Motor neuron (in vitro differentiated cells): ENCODE measurements around the gene XPR1. TPM values are rescaled to one million over a fixed set of nuclear protein-coding genes. Genes with fewer than 3 reads are reported as not detected.

Source experiments
- ATAC-seq, 8 experiments: fragments of 200-7000 bp; cut with Tn5 transposase; replicated peaks in 6 of 8; 2 replicates each; pipeline ENCODE4 v1.8.0; 2021; ENCODE audit warnings: mild to moderate bottlenecking in 8 of 8, moderate library complexity in 8 of 8
- H3K27ac ChIP-seq, 2 donors: fragments of 250-450 bp; sonication (Bioruptor Pico); 2 replicates each; pipeline ENCODE4 v1.9.0; 2021; ENCODE audit warnings: antibody characterized with exemption in 2 of 2, mild to moderate bottlenecking in 2 of 2, moderate library complexity in 1 of 2
- H3K4me1 ChIP-seq, 2 donors: fragments of 250-450 bp; sonication (Bioruptor Pico); replicated peaks in 1 of 2; 2 replicates each; pipeline ENCODE4 v1.6.1; 2021; ENCODE audit warnings: antibody characterized with exemption in 2 of 2, mild to moderate bottlenecking in 2 of 2, moderate library complexity in 1 of 2
- H3K4me3 ChIP-seq, 5 donors: fragments of 250-450 bp; sonication (Bioruptor Pico); 2 replicates each; pipeline ENCODE4 v1.9.0; 2021; ENCODE audit warnings: antibody characterized with exemption in 5 of 5, mild to moderate bottlenecking in 5 of 5, moderate library complexity in 4 of 5
- WGBS, 10 experiments: fragments of 450-650 bp; shearing (Covaris generic); methylation state at CpG; one replicate each; pipeline ENCODE4 v1.0.0; 2022; 5-methylcytosine and 5-hydroxymethylcytosine counted together
- in situ Hi-C, 9 experiments: fragments of 400-800 bp; cut with MboI; loops; one replicate each; pipeline ENCODE4 v1.15.0; 2021; ENCODE audit warnings: low sequenced_read_pairs in 9 of 9, low pct_unique_long_range_greater_than_20kb in 2 of 9; ENCODE audit not compliant: unreplicated experiment in 9 of 9
- total RNA-seq, 8 experiments: library from RNA; unstranded; fragments of 300-600 nt; gene quantifications; 2 replicates each; pipeline versions ENCODE4 v1.2.3 to v1.2.4, GENCODE V29; 2022

XPR1 gene
- 100 to 1,000 TPM in 5 of 8 experiments, 10 to 100 TPM in 3; 24.0 to 162 (median 139) TPM for total RNA-seq

DNA sequence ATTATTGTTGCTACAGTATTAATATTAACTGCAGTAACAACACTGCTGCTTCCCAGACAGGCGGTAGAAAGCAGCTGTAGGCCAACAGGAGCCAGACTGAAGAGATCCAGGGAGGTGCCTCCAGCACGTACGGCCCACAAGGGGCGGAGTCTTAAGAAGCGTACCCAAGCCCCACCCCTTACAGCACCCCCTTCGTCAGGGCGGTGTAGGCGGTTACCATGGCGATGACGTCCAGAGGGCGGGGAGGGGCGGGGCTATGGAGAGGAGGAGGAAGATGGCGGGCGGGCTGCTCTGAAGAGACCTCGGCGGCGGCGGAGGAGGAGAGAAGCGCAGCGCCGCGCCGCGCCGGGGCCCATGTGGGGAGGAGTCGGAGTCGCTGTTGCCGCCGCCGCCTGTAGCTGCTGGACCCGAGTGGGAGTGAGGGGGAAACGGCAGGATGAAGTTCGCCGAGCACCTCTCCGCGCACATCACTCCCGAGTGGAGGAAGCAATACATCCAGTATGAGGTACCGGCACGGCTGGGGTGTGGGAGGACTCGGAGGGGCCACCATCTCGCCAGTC lies at the start of gene XPR1:
Gene XPR1, plus strand, starts transcription at position 257 of the 560 bp plus-strand sequence. Its CDS starts 180 bp downstream, at position 437.
- 0 to 13% (median 0%) methylated on average over 1 to 13 of the region's 41 CpGs; no CpG with 5 or more reads in 3 of the 10 experiments for WGBS, 10 experiments
- in situ Hi-C loops, result loop anchor here in 1 of 9 experiments (25.0 kb wide), 1 partner anchor 230 kb away; no protein-coding TSS in a partner anchor

DNA sequence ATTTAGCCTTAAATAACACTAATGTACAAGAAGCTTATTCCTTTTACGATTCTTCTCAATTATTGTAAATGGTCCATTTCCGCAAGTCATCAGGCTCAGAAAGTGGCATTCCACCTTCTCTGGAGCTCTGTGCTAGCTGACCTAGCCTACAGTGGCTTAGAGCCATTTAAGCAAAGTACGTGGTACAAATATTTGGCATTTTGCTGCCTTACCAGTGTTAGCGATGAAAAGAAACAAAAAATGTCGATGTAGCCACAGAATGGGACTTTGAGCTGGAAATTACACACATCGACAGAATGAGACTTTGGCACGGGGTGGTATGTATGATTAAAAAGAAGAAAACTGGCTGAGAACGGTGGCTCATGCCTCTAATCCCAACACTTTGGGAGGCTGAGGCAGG lies 47.0 kb upstream of the XPR1 start:
- in situ Hi-C loops, result no loop called here
- Histone ChIP-seq H3K4me3 (no peak overlapping the region), H3K27ac (no peak overlapping the region), H3K4me1 (peaks cover 15 to 18% of the 10 kb centered on the region in 2 donors)
- 43 to 100% (median 93%) methylated on average over 2 to 8 of the region's 8 CpGs for WGBS, 10 experiments
- no peak for ATAC-seq

More for the DNA sequence above, at the start of gene XPR1:
- H3K27ac ChIP-seq, result peak within 1 kb of the TSS; percentile 77 to 83
- peak within 1 kb of the TSS; percentile 64 to 89 (median 69) for H3K4me3 ChIP-seq
- peaks cover 5 to 20% of the 10 kb centered on the region in 2 donors for H3K4me1 ChIP-seq
- peak; percentile 93 to 98 (median 98) for ATAC-seq

DNA sequence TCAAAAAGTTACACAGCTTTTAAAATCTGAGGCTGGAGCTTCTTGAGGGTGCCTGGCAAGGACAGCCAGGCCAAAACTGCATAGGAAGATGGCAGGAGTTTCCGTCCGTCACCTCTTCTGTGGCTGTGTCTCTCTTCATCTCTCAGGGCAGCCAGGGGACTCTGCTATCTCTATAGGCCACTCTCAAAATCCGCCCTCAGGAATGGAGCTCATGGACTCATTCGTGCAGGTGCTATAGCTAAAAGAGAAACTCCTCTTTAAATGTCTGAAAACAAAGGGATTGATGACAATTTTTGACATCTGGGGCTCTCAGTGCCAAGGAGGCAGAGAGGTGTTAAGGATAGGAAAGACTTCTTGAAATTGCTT lies 45.8 kb upstream of the XPR1 start:
- in situ Hi-C loops, result no loop called here
- Histone ChIP-seq H3K4me1 (peaks cover 4 to 7% of the 10 kb centered on the region in 2 donors), H3K27ac (no peak overlapping the region), H3K4me3 (no peak overlapping the region)
- ATAC-seq, result no peak
- 0 to 97% (median 76%) methylated on average over 1 to 4 of the region's 4 CpGs; no CpG with 5 or more reads in 2 of the 10 experiments for WGBS, 10 experiments

DNA sequence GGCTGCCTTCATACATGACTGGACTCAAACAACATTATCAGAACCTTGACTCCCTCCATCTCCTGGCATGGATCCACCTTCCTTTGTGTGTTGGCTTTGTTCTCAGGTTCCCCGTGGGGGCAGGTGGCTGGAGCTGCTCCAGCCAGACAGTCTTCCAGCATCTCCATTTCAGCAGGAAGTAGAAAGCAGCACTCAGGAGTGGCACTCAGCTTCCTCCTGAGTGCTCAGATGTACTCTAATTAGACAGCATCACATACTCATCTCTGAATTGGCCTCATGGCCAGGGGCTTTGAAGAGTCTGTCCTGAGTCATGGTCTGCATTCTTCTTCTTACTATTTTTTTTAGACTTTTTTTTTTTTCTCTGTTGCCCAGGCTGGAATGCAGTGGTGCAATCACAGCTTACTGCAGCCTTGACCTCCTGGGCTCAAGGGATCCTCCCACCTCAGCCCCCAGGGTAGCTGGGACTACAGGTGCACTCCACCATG lies 45.1 kb upstream of the XPR1 start:
- no peak overlapping the region for H3K4me3 ChIP-seq
- peak in 5 of 8 experiments; percentile 87 to 99 (median 93) for ATAC-seq
- H3K27ac ChIP-seq, result no peak overlapping the region
- in situ Hi-C loops, result no loop called here
- peaks cover 0 to 2% of the 10 kb centered on the region in 2 donors for H3K4me1 ChIP-seq
- WGBS, 10 experiments, result 56 to 85% (median 60%) methylated on average over 1 of the region's 1 CpG; no CpG with 5 or more reads in 5 of the 10 experiments

DNA sequence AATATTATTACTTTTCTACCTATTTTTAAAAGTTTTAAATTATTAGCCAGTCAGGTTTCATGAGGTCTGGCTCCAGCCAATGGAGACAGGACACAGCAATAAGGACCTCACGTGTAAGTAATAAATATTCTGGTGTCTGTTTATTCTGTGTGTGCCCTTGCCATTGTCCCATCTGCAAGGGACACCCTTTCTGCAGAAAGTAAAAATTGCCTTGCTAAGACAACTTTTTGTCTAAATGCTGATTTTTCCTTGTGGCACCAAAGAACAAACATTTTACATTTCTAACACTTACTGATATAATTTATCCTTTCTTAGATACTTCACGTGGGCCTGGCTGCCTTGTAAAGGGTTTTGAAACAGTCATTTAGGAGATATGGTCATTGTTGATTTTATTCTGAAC lies 43.7 kb upstream of the XPR1 start:
- WGBS, 10 experiments, result 0 to 100% (median 74%) methylated on average over 1 to 2 of the region's 2 CpGs; no CpG with 5 or more reads in 1 of the 10 experiments
- peaks cover 5 to 8% of the 10 kb centered on the region in 2 donors for H3K4me1 ChIP-seq
- no peak overlapping the region for H3K27ac ChIP-seq
- in situ Hi-C loops, result no loop called here
- no peak overlapping the region for H3K4me3 ChIP-seq
- ATAC-seq, result no peak

DNA sequence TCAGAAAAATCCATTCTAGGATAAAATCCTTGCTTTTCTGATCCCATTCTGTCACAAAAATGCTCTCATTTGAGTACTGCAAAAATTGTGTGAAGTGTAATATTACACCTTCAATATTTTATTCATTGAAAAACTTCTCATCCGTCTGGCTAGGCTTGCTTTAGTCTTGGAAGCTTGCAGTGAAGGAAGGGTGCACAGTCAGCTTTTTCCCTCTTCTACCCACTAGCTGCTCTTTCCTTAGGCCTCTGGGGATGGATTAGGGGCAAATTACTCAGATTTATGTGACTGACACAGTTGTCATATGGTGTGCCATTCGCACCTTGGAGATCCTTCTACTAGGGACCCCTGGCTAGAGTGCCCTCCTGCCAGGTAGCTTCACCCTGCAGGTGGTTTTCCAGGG lies 40.9 kb upstream of the XPR1 start:
- Histone ChIP-seq H3K4me3 (no peak overlapping the region), H3K27ac (no peak overlapping the region), H3K4me1 (peaks cover 30 to 34% of the 10 kb centered on the region in 2 donors)
- in situ Hi-C loops, result no loop called here
- 20 to 100% (median 76%) methylated on average over 1 to 2 of the region's 2 CpGs; no CpG with 5 or more reads in 4 of the 10 experiments for WGBS, 10 experiments
- ATAC-seq, result no peak

DNA sequence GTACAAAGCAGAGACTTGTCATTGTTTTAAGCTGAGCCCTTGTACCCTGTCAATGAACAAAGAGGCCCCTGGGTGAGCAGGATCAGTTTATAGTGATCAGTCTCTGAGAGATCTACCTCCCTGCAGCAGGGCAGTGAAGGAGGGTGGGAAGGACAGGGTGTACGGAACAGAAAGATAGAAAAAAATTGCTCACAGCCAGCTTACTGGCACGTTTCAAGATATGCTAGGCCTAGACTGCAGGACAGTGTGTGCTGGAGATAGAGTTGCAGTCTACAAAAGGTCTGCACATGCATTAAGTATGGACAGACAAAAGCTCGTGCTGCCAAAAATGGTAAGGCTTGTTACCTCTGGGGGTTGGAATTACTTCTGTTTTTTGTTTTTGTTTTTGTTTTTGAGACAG lies 38.4 kb upstream of the XPR1 start:
- no peak overlapping the region for H3K4me3 ChIP-seq
- H3K4me1 ChIP-seq, result peaks cover 47 to 48% of the 10 kb centered on the region in 2 donors
- H3K27ac ChIP-seq, result peak overlapping the region; percentile 28 to 63
- in situ Hi-C loops, result no loop called here
- WGBS, 10 experiments, result 0 to 86% (median 76%) methylated on average over 1 to 3 of the region's 3 CpGs; no CpG with 5 or more reads in 1 of the 10 experiments
- ATAC-seq, result no peak

DNA sequence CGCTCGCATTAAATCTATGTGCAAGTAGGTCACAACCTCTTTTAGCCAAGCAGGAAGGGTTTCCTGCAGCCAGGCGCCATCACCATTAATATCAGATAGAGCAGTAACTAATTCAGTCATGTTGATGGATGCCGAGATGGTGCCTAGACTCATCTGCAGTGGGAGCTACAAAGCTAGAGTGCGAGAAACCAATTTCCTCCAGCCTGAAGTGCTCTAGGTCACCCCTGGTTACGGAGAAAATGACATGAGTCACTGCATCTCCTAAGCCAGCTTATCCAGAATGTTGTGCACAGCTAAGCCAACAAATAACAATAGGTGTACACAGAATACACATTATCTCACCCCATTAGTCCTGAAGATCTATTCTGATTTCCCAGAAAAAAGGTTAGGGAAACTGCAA lies 37.1 kb upstream of the XPR1 start:
- Histone ChIP-seq H3K4me1 (peaks cover 56 to 58% of the 10 kb centered on the region in 2 donors), H3K4me3 (no peak overlapping the region), H3K27ac (peak overlapping the region; percentile 64 to 83)
- WGBS, 10 experiments, result 0 to 94% (median 24%) methylated on average over 2 to 6 of the region's 6 CpGs; no CpG with 5 or more reads in 1 of the 10 experiments
- in situ Hi-C loops, result no loop called here
- peak in 5 of 8 experiments; percentile 94 to 97 (median 94) for ATAC-seq

DNA sequence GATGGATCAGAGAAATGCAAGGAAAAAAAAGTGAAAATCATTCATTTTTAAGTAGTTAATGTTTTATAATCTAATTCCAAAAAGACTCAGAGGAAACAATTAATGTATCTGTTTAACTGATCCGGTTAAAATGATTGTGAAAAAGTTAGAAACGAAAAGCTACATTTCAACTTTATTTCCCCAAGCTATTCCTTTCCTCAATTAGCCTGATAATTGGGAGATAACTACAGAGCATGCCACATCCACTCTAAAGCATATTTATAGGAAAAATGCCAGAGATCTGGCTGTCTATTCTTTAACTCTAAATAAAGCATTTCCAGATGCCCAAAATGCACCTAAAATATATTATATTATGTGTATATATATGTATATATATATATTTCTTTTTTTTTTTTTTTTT lies 35.9 kb upstream of the XPR1 start:
- Histone ChIP-seq H3K27ac (no peak overlapping the region), H3K4me1 (peaks cover 56 to 58% of the 10 kb centered on the region in 2 donors), H3K4me3 (no peak overlapping the region)
- in situ Hi-C loops, result no loop called here
- WGBS, 10 experiments, result 0 to 100% (median 72%) methylated on average over 1 to 2 of the region's 2 CpGs
- ATAC-seq, result no peak

DNA sequence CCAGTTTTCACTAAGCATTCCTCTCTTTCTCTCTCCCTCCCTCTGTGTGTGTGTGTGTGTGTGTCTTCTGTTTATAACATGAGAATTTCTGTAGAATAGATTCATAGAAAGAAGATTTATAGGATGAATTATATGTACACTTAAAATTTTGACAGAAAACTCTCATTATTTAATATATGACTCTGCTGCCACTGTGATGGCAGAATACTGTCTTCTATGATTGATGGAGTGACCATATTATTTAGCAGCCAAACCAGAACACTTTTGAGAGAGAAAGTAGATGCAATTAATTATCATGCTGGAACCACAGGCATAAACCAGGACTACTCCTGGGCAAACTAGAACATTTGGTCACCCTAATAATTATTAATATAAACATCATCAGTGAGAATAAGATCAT lies 34.3 kb upstream of the XPR1 start:
- no peak overlapping the region for H3K4me3 ChIP-seq
- ATAC-seq, result no peak
- in situ Hi-C loops, result no loop called here
- H3K27ac ChIP-seq, result peak overlapping the region in 1 of 2 donors; percentile 9
- peaks cover 56 to 58% of the 10 kb centered on the region in 2 donors for H3K4me1 ChIP-seq

DNA sequence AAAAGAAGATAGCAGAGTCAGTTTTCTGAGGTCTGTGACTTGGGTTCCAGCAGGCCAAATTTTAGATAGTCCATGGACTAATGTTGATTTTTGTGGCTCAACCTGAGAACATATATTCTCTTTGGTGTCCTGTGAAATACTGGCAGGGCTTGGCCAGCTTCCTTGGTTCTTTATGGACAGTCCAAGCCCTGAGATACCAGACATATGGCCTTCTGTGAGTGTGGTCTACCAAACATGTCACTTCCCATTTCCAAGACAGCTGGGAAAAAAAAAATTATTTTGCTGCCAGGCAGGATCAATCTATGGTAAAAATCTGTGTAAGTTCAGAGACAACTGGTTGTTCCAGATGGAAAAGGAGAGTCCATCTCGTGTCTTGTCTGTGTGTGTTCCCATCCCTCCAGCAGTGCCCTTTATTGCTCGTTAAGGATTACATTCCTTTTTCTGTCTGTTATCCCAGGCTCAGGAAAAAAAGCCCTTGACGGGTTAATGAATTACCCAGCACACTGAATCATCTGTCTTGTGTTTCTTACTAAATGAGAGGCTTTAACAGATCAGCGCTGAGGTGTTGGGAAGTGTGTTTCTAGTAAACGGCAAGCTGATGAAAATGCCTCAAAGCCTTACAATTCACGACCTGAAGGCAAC lies 33.4 kb upstream of the XPR1 start:
- in situ Hi-C loops, result no loop called here
- ATAC-seq, result peak in 5 of 8 experiments; percentile 16 to 61 (median 40)
- Histone ChIP-seq H3K4me3 (no peak overlapping the region), H3K4me1 (peaks cover 48 to 49% of the 10 kb centered on the region in 2 donors), H3K27ac (peak overlapping the region in 1 of 2 donors; percentile 48)
- WGBS, 10 experiments, result 0 to 33% (median 11%) methylated on average over 1 to 6 of the region's 6 CpGs; no CpG with 5 or more reads in 2 of the 10 experiments

DNA sequence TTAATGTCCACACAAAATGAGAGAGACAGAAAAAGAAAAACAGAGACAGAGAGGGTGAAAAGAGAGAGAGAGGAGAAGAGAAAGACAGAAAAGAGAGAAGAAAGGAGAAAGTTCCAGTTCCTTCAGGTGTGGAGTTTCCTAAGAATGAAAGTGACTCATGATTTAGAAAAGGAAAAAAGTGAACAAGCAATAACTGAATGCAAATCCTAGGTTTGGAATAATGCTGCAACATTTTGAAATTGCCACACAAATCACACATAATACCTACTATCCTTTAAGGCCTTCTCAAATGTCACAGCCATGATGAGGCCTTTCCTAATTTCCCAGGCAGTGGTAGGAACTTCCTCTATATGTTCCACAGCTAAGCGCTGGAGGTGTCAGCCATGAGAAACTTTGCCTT lies 31.5 kb upstream of the XPR1 start:
- WGBS, 10 experiments, result 100% methylated on average over 1 of the region's 1 CpG; no CpG with 5 or more reads in 6 of the 10 experiments
- in situ Hi-C loops, result no loop called here
- no peak for ATAC-seq
- Histone ChIP-seq H3K27ac (no peak overlapping the region), H3K4me1 (peaks cover 31 to 34% of the 10 kb centered on the region in 2 donors), H3K4me3 (no peak overlapping the region)

DNA sequence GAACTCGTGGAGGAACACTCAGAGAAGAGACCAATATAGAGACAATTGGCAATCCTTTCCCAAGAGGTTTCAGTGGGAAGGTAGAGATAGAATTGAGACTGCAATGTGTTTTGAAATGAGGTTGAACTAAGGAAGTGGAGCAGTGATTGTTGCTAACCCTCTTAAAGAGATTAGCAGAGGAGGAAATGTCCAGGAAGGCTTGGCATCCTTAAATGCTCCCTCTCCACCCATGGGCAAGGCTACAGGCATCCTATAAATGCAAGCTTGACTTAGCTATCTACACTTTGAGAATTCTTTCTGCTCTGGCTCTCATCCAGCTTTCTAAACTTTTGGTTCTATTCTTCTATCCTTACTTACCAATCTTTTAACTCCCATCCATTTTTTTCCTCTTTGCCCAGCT lies 30.3 kb upstream of the XPR1 start:
- peaks cover 38 to 39% of the 10 kb centered on the region in 2 donors for H3K4me1 ChIP-seq
- H3K27ac ChIP-seq, result no peak overlapping the region
- ATAC-seq, result no peak
- 17 to 100% (median 83%) methylated on average over 1 of the region's 1 CpG; no CpG with 5 or more reads in 2 of the 10 experiments for WGBS, 10 experiments
- in situ Hi-C loops, result no loop called here
- no peak overlapping the region for H3K4me3 ChIP-seq
